Stimulated activated CD8-positive, alpha-beta memory T cell treated with anti-CD3 and anti-CD28 coated beads, Interleukin-4, amount 100 ng/mL, for 24 hours (primary cell): ENCODE data around the gene TBC1D9.
"Not testable (repeated sequence)": the region's sequence is repeated elsewhere in the genome, so short reads cannot be mapped to it uniquely, and the experiment has no call there.

ENCODE experiments used
- DNase-seq: peaks from one replicate; pipeline ENCODE4 v3.0.0-alpha.2; 2020; ENCODE audit warnings: low read depth

The TBC1D9 gene

DNA sequence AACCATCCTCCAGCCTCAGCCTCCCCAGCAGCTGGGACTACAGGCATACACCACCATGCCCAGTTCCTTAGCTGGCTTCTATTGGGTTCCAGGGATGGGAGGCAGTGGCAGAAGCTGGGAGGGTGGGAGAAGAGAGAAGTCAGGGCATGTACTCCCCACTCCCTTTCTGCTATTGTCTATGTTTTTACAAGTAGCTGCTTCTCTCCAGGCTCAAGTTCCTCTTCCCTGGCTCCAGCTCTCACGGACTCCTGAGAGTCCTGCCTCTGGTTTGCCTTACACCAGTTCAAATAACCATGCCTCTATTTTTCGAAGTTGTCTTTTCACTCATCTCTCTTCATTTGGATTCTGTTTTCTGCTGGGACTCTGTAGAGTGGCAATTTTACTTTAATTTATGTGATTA is 2.9 kb downstream of the TBC1D9 start:
- DNase-seq: no peak

DNA sequence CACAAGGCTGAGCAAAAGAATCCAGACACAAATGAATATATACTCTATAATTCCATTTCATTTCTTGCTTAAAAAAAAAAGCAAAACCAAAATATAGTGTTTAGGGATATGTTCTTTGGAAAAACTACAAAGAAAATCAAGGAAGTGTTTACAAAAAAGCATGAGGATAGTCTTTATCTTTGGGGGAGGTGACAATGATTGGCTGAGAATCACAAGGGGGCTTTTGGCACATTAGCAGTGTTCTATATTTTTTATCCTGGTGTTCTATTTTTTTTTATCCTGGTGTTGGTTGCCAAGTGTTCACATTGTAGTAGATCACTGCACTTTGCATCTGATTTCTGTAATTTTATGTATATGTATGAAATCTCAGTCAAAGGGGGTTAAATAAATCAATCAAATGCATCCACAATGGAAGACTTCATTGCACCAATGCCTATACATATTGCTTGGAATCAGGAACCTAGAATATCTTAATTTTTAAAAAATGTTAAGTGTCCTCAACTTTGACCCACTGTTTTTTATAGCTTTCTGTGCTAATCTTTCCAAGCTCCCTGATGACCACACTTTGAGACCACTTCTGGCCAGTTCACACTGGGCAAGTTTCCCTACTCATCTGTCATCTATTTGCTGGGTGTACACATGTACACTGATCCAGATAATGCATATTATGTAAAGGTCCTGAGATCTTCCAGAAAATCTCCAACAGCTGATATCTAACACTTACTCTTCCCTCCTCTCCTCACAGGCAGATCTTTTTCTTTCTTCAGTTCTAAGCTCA is 3.7 kb downstream of the TBC1D9 start:
- DNase-seq: no peak

DNA sequence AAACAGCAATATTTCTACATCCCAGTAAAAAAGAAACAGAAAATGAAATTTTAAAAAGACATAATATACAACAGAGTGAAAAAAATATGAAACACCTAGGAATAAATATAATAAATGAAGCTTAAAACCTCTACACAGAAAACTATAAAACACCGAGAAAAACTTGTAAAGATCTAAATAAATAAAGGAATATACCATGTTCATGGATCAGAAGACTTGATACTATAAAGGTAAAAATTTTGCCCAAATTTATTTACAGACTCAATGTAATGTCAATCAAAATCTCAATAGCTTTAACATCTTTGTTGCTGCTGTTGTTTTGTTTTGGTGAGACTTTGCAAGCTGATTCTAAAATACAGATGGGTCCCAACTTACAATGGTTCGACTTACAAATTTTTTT is 5.7 kb downstream of the TBC1D9 start:
- DNase-seq: no peak

DNA sequence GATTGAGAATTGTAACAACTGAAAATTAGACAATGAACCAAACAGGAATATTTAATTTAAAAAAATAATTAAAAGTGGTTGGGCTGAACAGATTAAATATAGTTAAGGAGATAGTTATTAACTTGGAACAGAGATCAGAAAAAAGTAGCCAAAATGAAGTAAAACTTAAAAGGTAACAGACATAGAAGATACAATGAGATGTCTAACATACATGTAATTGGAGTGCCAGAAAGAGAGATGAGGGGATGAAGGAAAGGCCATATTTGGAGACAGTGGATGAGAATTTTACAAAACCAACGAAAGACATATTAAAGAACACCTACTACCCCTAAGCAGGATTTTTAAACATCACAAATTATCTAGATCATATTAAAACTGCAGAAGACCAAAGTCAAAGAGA is 8.0 kb downstream of the TBC1D9 start:
- no peak for DNase-seq

DNA sequence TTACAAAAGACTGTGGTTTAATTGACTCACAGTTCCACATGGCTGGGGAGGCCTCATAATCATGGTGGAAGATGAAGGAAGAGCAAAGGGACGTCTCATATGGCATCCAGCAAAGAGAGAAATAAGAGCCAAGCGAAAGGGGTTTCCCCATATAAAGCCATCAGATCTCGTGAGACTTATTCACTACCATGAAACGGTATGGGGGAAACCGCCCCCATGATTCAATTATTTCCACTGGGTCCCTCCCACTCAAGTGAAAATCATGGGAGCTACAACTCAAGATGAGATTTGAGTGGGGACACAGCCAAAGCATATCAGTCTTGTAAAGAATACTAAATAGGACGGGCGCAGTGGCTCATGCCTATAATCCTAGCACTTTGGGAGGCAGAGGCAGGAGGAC is 9.6 kb downstream of the TBC1D9 start:
- not testable (repeated sequence) for DNase-seq

DNA sequence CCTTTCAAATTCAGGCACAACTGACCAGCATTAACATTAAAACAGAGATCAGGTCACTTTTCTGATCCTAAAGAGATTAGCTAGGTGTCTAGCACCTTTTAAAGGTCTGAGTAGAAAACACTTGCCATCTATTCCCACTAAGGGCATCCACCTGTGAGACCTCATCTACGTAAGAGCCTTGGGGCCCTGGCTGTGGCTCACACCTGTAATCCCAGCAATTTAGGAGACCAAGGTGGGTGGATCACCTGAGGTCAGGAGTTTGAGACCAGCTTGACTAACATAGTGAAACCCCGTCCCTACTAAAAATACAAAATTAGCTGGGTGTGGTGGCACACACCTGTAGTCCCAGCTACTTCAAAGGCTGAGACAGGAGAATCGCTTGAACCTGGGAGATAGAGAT is 11.8 kb downstream of the TBC1D9 start:
- no peak for DNase-seq

DNA sequence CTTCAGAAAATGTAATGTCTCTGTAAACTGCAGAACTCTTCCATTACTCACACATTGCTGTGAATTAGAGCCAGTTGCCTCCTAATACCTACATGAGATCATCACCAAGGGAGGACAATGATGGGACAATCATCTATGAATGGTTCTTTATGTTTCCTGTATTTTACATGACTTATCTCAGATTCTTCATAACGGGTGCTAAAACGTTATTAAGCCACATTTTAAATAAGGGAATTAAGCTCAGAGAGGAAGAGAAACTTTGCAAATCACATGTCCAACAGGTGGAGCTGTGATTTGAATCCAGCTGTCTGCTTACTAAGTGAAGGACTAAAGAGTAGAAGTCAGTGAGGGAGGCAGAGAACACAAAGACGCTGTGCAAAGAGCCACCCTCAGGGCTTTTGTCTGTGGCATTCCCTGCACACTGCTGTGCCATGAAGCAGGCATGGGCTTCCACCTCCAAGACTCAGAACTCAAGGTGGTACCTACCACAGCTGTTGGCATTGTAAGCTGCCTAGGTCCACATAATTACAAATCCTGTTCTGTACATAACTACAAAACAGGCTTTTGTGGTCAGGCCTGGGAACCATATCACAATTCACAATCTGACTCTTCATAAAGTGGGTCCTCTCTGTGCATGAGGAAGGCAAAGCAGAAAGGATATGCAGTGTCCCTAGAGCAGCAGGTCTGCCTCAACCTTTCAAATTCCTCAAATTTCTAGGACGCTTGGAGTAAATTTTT is 12.8 kb downstream of the TBC1D9 start:
- no peak for DNase-seq

DNA sequence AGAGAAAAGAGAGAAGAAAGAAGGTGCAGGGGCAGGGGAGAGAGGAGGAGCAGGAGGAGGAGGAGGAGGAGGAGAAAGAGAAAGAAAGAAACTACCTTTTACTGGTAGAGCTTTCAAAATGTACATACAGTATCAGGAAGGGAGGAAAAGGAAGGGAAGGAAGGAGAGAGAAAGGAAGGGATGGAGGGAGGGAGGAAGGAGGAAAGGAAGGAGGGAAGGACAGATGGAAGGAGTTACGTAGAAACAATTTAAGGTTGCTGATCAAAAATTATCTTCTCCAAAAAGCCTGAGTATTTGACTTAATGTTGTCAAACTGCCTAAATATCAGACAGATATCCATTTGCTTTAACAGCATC is 13.4 kb downstream of the TBC1D9 start:
- no peak for DNase-seq

DNA sequence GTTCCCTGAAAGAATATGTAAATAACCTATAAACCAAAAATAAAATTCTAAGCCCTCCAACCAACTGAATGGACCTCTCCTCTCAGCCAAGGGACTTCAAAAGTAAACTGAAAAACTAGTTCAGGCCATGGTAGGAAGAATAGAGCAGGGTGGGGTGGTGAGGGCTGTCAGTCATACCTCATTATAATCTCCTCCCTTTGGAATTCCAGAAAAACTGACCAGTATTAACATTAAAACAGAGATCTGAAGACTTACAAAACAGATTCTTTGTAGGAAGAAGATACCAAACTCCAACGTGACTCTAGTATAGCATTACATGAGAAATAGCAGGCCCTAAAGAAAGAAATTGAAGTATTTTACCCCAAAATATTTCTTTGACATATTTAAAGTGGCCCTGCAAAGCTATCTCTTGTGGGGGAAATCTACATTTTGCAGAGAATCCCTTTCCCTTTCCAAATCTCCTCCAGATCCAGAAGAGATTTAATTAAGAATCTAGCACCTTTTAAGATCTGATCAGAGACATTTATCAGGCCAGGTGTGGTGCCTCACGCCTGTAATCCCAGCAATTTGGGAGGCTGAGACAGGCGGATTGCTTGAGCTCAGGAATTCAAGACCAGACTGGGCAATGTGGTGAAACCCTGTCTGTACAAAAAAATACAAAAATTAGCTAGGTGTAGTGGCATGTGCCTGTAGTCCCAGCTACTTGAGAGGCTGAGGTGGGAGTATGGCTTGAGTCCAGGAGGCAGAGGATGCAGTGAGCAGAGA is 15.1 kb downstream of the TBC1D9 start:
- no peak for DNase-seq

DNA sequence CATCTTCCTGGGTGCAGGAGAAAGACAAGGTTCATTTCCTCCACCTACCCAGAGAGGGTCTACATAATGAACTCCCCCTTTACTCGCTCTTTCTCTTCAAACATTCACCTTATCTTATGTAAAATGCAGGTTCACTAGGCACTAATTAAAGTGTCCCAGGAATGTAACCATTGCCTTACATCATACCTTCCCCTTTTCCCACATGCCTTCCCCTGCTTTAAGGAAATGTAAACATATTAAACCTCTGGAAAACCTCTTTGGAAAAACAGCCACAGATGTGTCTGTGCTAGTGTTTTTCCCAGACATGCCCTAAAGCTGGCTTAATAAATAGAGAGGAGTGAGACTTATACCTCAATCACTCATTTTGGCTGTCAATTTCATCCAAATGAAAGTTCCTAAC is 15.8 kb downstream of the TBC1D9 start:
- no peak for DNase-seq

DNA sequence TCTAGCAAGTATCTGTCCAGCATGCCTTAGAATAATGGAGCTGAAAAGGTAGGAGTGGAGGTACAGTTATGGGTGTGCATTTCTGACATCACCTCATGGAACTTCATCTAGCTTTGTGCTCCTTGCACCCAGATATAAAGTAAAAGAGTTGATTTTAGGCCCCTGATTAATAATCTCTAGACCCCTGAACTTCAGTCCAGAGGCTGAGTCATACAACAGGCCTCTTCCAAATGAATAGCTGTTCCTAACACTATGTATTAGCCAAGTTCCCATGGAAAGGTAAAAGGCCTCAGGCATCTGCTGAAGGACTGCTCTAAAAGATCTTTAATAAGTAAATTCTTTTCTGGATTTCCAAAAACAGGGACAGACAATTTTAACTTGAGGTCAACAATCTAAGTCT is 16.2 kb downstream of the TBC1D9 start:
- DNase-seq: no peak

DNA sequence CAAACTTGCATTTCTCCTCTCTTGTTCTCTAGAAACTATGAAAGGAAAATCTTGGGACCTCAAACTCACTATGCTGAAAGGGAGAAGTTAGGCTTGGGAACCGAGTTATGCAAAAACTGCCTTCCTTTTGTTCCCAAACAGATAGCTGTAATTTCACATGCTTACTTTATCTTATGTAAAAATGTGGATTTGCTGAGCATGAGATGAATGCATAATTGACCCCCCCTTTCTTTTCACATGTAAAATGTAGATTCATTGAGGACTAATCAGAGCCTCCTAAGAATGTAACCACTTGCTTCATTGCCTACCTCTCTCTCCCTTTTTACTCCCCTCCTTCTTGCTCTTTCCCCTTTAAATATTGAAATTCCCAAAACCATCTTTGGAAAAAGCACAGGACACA is 18.0 kb downstream of the TBC1D9 start:
- no peak for DNase-seq

DNA sequence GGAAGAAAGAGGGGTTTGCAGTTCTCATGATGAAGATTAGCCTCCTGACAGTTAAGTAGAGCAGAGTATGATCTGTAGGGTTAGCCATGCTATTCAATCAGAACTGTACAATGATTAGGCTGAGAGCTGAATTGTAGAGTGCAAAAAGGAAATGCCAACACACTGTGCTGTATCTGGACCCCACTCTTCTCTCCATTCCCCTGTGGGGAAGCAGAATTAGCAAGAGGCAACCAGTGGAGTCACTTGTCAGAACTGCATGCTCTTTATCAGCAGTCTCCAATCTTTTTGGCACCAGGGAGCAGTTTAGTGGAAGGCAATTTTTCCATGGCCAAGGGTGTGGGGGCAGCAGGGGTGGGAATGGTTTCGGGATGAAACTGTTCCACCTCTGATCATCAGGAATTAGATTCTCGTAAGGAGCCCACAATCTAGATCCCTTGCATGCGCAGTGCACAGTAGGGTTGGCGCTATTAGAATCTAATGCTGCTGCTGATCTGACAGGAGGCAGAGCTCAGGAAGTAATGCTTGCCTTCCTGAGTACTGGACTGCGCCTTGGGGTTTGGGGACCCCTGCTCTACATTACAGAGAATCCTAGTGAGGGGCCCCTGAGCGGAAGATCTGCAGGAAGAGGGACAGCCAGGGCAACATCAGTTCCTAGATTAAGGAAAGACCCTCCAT is 19.4 kb downstream of the TBC1D9 start:
- no peak for DNase-seq

DNA sequence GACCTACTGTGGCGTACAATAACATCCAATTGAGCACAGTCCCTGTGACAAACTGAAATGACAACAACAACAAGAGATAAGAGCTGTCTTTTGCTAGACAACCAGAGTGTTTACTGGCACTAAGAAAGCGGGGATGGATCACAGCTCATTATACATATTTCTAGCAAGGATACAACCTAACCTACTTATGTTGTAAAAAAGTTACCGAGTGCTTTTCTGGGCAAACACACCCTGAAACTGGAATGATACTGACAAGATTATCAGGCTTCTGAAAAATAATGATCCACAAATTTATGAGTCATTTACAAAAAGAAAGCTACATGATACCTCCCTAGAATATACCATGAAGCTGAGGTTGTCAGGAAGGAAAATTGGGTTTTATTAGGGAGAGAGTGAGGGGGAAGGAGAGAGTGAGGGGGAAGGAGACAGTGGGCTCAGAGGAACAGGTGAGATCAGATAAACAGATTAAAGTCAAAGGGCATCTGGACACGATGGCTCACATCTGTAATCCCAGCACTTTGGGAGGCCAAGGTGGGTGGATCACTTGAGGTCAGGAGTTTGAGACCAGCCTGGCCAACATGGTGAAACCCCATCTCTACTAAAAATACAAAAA is 20.3 kb downstream of the TBC1D9 start:
- DNase-seq: no peak

DNA sequence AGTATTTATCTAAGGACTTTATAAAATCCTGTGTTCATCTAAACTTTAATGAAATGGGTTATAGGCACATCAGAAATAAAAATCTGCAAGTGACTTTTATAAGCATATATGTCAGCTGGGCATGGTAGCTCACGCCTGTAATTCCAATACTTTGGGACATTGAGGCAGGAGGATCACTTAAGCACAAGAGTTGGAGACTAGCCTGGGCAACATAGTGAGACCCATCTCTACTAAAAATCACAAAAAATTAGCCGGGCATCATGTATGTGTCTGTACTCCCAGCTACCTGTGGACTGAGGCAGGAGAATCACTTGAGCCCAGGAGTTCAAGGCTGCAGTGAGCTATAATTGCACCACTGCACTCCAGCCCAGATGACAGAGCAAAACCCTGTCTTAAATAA is 20.9 kb downstream of the TBC1D9 start:
- no peak for DNase-seq

DNA sequence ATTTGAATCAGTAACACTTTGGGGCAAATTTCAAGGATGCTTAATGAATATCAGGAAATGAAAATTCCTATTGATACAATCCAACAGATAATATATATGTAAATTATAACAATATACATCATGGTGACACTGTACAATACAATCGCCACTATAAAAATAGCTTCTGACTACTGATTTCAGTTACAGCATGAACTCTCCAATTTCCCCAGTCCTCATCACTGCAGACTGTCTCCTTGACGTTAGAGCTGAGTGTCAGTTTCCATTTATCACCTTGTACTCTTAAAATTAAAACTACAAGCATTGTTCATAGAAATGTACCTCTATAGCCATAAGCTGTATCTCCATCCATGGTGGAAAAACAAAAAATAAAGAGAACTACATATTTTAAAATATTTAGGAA is 23.4 kb downstream of the TBC1D9 start:
- DNase-seq: no peak

DNA sequence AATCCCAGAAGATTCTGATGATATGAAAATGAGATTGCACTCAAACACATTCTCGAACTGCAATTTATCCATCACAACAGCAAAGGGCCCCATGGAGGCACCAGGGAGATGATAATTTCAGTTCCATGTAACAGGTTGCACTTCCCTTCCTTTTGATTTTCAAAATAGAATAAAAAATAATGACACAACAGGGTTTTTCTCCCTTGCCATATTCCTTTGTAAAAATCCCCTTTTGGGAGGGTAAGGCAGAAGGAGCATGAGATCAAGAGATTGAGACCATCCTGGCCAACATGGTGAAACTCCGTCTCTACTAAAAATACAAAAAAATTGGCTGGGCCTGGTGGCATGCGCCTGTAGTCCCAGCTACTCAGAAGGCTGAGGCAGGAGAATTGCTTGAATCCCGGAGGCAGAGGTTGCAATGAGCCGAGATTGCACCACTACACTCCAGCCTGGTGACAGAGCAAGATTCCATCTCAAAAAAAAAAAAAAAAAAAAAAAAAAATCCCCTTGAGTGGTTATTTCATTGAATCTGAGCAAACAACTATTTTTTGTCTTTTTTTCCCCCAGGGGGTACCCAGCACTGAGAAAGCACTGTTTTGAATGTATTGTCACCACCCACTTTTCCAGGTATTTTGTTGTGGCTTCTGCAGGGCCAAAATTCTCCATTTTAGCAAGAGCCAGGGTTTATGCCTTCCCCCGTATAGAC is 26.7 kb downstream of the TBC1D9 start:
- no peak for DNase-seq

DNA sequence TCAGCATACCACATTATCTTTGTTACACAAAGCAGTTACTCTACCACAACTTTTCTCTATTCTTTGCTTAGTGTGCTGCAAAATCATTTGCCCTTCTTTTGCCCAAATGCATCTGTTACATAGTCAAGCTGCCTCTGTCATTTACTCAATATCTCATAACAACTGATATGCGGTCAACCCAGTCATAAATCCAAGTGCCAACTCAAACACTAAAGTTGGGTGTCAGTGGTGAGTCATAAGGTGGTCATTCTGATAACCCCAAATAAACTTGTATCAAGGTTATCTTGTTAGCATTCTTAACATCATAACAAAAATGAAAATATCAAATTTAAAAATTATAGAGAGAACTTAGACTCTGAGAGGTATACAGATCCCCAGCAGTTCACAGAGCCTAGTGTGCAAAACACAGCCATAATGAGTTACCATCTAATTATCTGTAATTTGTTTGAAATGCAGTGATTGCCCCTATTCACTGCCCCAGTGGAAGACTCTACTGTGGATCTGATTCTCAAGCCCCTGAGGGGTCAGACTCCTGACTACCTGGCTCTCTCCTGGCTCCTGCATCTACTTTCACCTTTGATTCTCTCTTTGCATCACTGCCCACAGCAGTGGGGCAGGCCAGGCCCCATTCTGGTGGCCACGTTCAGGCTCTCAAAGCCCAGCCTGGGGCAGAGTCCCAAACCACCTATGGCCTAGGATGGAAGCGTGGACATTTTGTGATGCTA is 29.2 kb downstream of the TBC1D9 start:
- no peak for DNase-seq

DNA sequence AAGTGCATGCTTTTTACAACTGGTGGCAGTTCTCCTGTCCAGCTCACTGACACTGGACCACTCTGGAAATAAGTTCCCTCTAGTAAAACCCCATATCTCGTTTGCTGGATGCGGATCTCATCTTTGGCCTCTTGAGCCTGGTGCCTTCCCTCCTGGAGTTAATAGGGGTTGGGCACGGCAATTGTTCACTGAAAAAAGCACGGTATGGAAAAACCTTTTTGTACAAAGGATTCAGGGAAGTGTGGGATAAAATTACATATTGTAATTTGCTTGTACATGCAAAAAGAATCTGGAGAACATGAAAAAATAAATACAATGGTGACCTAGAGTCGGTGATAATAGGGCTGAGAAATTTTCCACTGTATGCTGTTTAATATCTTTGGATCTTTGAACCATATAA is 30.6 kb downstream of the TBC1D9 start:
- DNase-seq: no peak

DNA sequence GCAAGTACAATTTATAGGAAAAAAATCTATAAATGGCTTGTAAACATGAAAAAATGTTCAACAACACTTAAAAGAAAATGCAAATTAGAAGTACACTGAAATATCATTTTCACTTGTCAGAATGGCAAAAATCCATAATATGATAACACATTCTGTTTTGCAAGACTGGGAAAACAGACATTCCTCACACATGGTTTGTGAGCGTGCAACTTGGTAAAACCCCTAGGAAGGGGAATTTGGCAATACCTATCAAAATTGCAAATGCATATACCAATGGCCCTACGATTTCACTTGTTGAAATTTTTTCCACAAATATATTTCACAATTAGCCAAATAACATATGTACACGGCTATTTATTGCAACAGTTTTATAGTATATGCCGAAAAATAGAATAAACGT is 31.4 kb downstream of the TBC1D9 start:
- DNase-seq: no peak
